Pancreas (tissue), 10 donors: ENCODE results near the gene KCNN3. TPM values are rescaled to one million over a fixed set of nuclear protein-coding genes. Genes with fewer than 3 reads are reported as not detected.

Experiments used
- ATAC-seq, 4 donors: fragments of 200-7000 bp; cut with Tn5 transposase; one replicate each; pipeline versions ENCODE4 v1.8.0 to v1.9.1; 2020; ENCODE audit warnings: mild to moderate bottlenecking in 4 of 4, moderate library complexity in 4 of 4
- DNase-seq, 6 donors: peaks; one replicate each; pipeline ENCODE4 v3.0.0-alpha.2; 2020
- FAIRE-seq: peaks from 2 replicates; lab custom pipeline; 2012; peaks lifted over from hg19 to GRCh38; lab: Jason Lieb, UNC
- H3K27ac ChIP-seq, 4 donors: fragments of 200-600 bp; sonication (generic); 1 replicate in 3 of 4; 2 replicates in 1 of 4; pipeline versions ENCODE4 v1.5.0 to v1.8.0; 2020
- H3K27me3 ChIP-seq, 4 donors: fragments of 200-600 bp; one replicate each; pipeline ENCODE4 v1.8.0; 2021
- H3K36me3 ChIP-seq, 3 donors: fragments of 200-600 bp; sonication (generic) in 1 of 3; one replicate each; pipeline versions ENCODE4 v1.5.0 to v1.8.0; 2020 to 2021
- H3K4me1 ChIP-seq, 3 donors: fragments of 200-600 bp; one replicate each; pipeline ENCODE4 v1.8.0; 2021
- H3K4me3 ChIP-seq, 4 donors: fragments of 200-600 bp; sonication (generic) in 2 of 4; one replicate each; pipeline versions ENCODE4 v1.5.0 to v1.8.0; 2020 to 2021
- H3K9me3 ChIP-seq, 4 donors: fragments of 200-600 bp; one replicate each; pipeline ENCODE4 v1.8.0; 2021
- WGBS, 2 donors: extraction: QIAGEN DNeasy Blood & Tissue Kit; methylation state at CpG; one replicate each; pipeline ENCODE4 v1.1.7; 2013; 5-methylcytosine and 5-hydroxymethylcytosine counted together
- intact Hi-C, 3 donors: fragments of 100-400 bp; cut with DNase I; formaldehyde crosslinking; loops; one replicate each; pipeline versions ENCODE4 v1.11.1 to v1.14.2; 2022
- polyA plus RNA-seq, 2 donors: library from polyadenylated mRNA; stranded (reverse); fragments of 200-250 nt; gene quantifications; one replicate each; pipeline ENCODE4 v1.2.3, GENCODE V29; 2013
- total RNA-seq, 6 donors: library from RNA; stranded (reverse); fragmentation: NEBNext Ultra II Directional in 4 of 6; extraction: Animal tissue kit (Norgen Biotek cat#: 25700) in 4 of 6; gene quantifications; one replicate each; pipeline versions ENCODE4 v1.2.1 to v1.2.4, GENCODE V29; 2021 to 2023
- TF ChIP-seq, protein P1 (sequence below), 4 donors: fragments of 200-600 bp; sonication (generic) in 3 of 4; IDR thresholded peaks; one replicate each; pipeline versions ENCODE4 v1.5.0 to v1.8.0; 2021; ENCODE audit warnings: antibody characterized with exemption in 4 of 4
- donor health status: healthy with polysubstance abuse.
- donor health status: DM: no; HTN: no; CAD: no; lungs with moderate emphysema.
- donor health status: DM: no; HTN: no; CAD: no.
- donor health status: control.
- donor health status: control.
- donor health status: Bipolar disorder and iron deficiency.
- donor health status: DM: yes; HTN: yes; CAD: no.
- donor health status: DM: no; HTN: no; CAD: no.
- donor health status: DM: no; HTN: no; CAD: no.
- donor health status: DM: yes; HTN: yes; CAD: no.

KCNN3 gene
- total and polyA plus RNA-seq, 8 donors = 0.11 to 1.0 (median 0.33) TPM

DNA sequence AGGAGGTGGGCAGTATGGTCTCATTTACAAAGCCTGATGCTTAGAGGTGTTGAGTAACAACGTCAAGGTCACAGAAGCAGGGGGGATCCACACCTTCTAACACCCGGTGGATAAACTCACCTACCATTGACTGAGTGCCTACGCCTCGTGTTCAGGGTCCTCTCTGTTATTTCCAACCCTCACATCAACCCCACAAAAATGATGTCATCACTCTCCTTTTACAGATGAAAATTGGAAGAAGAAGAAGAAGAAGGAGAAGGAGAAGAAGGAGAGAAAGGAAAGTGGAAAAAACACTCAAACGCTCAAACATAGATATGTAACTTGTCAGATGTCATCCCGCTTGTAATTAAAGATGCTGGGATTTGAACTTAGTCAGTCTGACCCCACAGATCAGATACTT is 653 bp upstream of the KCNN3 start:
- DNase-seq (no peak), FAIRE-seq (no peak), ATAC-seq (no peak)
- TF ChIP-seq, protein P1, sequence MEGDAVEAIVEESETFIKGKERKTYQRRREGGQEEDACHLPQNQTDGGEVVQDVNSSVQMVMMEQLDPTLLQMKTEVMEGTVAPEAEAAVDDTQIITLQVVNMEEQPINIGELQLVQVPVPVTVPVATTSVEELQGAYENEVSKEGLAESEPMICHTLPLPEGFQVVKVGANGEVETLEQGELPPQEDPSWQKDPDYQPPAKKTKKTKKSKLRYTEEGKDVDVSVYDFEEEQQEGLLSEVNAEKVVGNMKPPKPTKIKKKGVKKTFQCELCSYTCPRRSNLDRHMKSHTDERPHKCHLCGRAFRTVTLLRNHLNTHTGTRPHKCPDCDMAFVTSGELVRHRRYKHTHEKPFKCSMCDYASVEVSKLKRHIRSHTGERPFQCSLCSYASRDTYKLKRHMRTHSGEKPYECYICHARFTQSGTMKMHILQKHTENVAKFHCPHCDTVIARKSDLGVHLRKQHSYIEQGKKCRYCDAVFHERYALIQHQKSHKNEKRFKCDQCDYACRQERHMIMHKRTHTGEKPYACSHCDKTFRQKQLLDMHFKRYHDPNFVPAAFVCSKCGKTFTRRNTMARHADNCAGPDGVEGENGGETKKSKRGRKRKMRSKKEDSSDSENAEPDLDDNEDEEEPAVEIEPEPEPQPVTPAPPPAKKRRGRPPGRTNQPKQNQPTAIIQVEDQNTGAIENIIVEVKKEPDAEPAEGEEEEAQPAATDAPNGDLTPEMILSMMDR (IDR thresholded peaks at IDR 0.05) = no peak
- Histone ChIP-seq H3K9me3 (no peaks in the 10 kb centered on the region), H3K27ac (no peak overlapping the region), H3K36me3 (no peaks in the 10 kb centered on the region), H3K4me3 (peak overlapping the region in 1 of 4 donors; percentile 6), H3K27me3 (peaks cover 0 to 5% (median 0%) of the 10 kb centered on the region in 4 donors), H3K4me1 (no peaks in the 10 kb centered on the region)
- 37 to 47% methylated on average over 6 of the region's 6 CpGs for WGBS, 2 donors
- intact Hi-C loops = no loop called here

DNA sequence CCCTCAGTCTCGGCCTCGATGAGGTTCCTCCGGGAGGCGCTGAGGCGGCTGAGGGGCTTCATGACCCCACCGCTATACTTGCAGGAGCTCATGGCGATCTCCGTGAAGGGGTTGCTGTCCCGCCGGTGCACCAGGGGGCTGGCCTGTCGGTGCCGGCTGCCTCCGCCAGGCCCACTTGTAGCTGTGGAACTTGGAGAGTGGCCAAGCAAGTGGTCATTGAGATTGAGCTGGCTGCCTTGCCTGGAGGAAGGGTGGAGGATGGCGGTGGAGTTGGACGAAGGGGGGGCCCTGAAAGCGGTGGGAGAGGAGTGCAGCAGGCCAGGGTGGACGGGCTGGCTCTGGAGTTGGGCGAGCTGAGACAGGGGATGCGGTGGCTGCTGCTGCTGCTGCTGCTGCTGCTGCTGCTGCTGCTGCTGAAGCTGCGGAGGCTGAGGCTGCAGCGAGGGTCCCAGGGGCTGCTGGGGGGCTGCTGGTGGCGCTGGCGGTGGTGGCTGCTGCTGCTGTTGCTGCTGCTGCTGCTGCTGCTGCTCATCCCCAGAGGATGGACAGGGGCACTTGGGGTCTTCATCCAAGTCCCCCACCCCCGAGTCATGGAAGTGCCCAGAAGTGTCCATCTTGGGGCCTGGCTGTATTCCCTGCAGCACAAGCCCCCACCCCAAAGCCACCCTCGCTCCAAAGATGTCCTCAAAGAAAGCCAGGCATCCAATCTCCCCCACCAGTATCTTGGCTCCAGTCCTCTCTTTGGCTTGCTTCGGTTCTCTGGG is 548 bp downstream of the KCNN3 start:
- no peak for FAIRE-seq
- Histone ChIP-seq H3K4me3 (peak overlapping the region in 2 of 4 donors; percentile 6 to 29), H3K9me3 (no peaks in the 10 kb centered on the region), H3K27me3 (peaks cover 0 to 5% (median 0%) of the 10 kb centered on the region in 4 donors), H3K4me1 (no peaks in the 10 kb centered on the region), H3K27ac (no peak overlapping the region), H3K36me3 (no peaks in the 10 kb centered on the region)
- 24 to 40% methylated on average over 26 of the region's 26 CpGs for WGBS, 2 donors
- peak in 2 of 4 donors; percentile 6 for ATAC-seq
- DNase-seq = peak in 4 of 6 donors; percentile 39 to 73 (median 53)
- intact Hi-C loops = no loop called here
- TF ChIP-seq, protein P1 (IDR thresholded peaks at IDR 0.05) = no peak

DNA sequence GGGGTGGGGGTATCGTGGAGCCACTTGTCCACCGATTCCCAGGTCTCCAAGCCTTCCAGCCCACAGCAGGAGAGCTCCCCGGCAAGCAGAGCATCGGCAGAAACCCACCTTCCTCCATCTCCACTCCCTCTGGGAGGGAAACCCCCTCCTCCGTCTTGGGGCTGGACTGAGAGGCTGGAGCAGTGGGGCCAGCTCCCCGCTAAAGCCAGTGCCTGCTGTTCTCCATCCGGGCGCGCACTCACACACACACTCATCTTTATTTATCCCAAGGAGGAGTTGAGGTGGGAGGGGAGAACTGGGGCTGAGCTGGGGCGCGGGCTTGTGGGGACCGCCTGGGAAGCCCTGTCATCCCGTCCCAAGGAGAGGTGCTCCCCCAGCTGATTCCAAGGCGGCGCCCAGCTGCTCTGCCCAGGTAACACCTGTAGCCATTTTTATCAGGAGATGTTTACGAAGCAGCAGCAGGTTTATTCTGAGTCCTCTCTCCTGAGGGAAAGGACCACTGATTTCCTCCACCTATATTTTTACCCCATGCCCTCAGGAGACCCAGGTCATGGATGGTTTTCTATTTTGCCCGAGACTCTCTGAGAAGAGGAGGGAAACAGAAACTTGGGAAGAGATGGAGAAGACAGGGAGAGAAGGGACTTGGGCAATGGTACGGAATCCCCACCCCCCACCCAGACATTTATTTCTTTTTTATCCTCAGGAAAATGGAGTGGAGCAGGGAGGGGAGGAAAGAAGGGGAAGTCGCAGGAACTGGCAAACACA is 2.1 kb downstream of the KCNN3 start:
- no peak overlapping the region for H3K27ac ChIP-seq
- DNase-seq = peak in 1 of 6 donors; percentile 52
- WGBS, 2 donors = 27 to 48% methylated on average over 19 of the region's 19 CpGs
- H3K27me3 ChIP-seq = peaks cover 0 to 5% (median 0%) of the 10 kb centered on the region in 4 donors
- H3K4me3 ChIP-seq = peak overlapping the region in 1 of 4 donors; percentile 2
- TF ChIP-seq, protein P1 (IDR thresholded peaks at IDR 0.05) = no peak
- H3K9me3 ChIP-seq = no peaks in the 10 kb centered on the region
- FAIRE-seq = no peak
- no peak for ATAC-seq
- no peaks in the 10 kb centered on the region for H3K4me1 ChIP-seq
- intact Hi-C loops = no loop called here
- no peaks in the 10 kb centered on the region for H3K36me3 ChIP-seq

DNA sequence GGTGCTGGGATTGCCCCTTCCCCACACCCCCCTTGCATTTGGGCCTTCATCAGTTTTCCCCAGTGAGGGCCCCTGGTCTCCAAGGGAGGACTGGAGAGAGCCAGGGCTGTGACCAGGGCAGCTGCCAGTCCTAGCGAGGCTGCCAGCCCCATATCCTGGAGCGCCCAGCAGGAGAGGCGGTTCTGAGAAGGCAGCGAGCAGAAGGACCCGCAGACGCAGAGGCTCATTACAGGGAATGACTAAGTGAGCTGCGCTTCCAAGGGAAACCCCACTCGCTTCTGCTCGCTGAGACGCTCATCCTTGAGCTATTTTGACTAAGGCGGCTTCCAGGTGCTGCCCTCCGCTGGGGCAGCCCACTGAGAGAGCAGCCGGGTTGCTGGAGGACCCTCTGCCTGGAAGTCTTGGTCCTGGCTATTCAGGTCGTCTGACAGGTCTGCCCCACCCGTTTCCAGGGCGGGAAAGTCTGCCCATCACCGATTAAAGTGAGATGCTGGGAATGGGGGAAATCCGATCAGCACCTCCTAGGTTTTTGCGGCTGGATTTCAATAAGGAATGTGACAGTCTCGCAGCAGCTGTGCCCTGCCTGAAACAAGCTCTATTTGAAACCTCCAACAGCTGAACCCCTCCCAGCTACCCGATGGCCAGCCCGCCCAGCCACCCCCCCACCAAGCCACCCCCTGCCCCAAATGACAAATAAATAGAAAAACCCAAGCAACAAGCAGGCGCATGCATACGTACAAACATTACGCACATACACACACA is 2.8 kb downstream of the KCNN3 start:
- intact Hi-C loops = no loop called here
- FAIRE-seq (no peak), ATAC-seq (no peak), DNase-seq (no peak)
- H3K4me3 ChIP-seq = no peak overlapping the region
- H3K27ac ChIP-seq = no peak overlapping the region
- WGBS, 2 donors = 31 to 52% methylated on average over 25 of the region's 25 CpGs
- TF ChIP-seq, protein P1 (IDR thresholded peaks at IDR 0.05) = no peak
- H3K36me3 ChIP-seq = no peaks in the 10 kb centered on the region
- no peaks in the 10 kb centered on the region for H3K4me1 ChIP-seq
- no peaks in the 10 kb centered on the region for H3K9me3 ChIP-seq
- H3K27me3 ChIP-seq = peaks cover 0 to 5% (median 0%) of the 10 kb centered on the region in 4 donors
